Brain microvascular endothelial cell (primary cell): ENCODE results near the gene TMCO4.
"Not testable (repeated sequence)": the region's sequence is repeated elsewhere in the genome, so short reads cannot be mapped to it uniquely, and the experiment has no call there.

ENCODE experiments used
- DNase-seq: peaks from one replicate; pipeline ENCODE4 v3.0.0-alpha.2; 2020
- H3K27ac ChIP-seq: fragments of 250-450 bp; sonication (Bioruptor Pico); 2 replicates; pipeline ENCODE4 v1.5.1; 2020; ENCODE audit warnings: mild to moderate bottlenecking, moderate library complexity
- H3K27me3 ChIP-seq: fragments of 250-450 bp; sonication (Bioruptor Pico); replicated peaks from 2 replicates; pipeline ENCODE4 v1.5.1; 2020; ENCODE audit warnings: mild to moderate bottlenecking
- H3K36me3 ChIP-seq: fragments of 250-450 bp; sonication (Bioruptor Pico); replicated peaks from 2 replicates; pipeline ENCODE4 v1.5.1; 2020; ENCODE audit warnings: mild to moderate bottlenecking
- H3K4me3 ChIP-seq: 2 replicates; pipeline ENCODE4 v1.5.1; 2011; ENCODE audit warnings: low read depth, mild to moderate bottlenecking, control low read depth, low read length, moderate library complexity
- CTCF ChIP-seq: IDR thresholded peaks from 2 replicates; pipeline ENCODE4 v1.5.1; 2011; ENCODE audit warnings: low read depth, mild to moderate bottlenecking, moderate library complexity, low read length, control low read depth, inconsistent platforms; ENCODE audit errors: missing control alignments
- in situ Hi-C: cut with HindIII; loops from 2 replicates; pipeline ENCODE4 v1.10.0; 2017; ENCODE audit warnings: low sequenced_read_pairs, low pct_ligation_motif_present

The TMCO4 gene

DNA sequence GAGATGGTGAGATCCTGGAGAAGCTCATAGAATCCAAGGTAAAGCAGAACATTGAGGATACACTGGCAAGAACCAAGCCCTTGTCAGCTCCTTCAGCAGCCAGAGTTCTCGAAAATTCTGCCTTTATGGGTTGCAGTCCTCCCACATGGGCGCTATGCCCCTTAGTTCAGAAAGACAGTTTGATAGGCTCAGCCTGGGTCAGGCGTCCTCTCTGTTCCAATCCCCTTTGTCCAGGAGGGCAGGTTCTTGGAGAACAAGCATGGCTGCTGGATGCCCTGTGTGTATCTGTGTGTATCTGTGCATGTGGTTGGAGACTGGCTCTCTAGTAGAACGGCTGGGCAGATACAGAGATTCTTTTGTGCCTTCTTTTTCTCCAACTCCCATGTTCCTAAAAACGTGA is 163.7 kb downstream of the TMCO4 start:
- Histone ChIP-seq H3K36me3 (no peaks in the 10 kb centered on the region), H3K27me3 (no peaks in the 10 kb centered on the region), H3K4me3 (no peak overlapping the region), H3K27ac (no peak overlapping the region)
- in situ Hi-C loops, result loop anchor here (10.0 to 25.0 kb wide), 2 partner anchors 151 to 249 kb away; partner anchors contain the start of gene CAPZB
- TF ChIP-seq CTCF, result no peak
- DNase-seq, result no peak

DNA sequence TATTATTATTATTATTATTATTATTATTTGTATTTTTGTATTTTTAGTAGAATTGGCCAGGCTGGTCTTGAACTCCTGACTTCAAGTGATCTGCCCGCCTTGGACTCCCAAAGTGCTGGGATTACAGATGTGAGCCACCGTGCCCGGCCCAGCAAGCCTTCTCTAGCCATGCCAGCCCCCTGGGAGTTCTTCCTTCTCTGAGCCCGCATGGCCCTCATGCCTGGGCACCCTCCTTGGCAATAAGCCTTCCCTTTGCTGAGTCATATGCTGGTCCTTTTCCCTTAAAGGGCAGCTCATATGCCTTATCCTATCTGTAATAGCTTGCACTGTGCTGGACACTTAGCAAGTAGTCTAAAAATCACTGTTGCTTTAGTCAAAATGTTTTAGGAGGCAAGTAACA is 164.1 kb downstream of the TMCO4 start:
- Histone ChIP-seq H3K27me3 (no peaks in the 10 kb centered on the region), H3K4me3 (no peak overlapping the region), H3K27ac (no peak overlapping the region), H3K36me3 (no peaks in the 10 kb centered on the region)
- DNase-seq, result no peak
- no peak for TF ChIP-seq CTCF
- in situ Hi-C loops, result loop anchor here (10.0 to 25.0 kb wide), 2 partner anchors 151 to 248 kb away; partner anchors contain the start of gene CAPZB

DNA sequence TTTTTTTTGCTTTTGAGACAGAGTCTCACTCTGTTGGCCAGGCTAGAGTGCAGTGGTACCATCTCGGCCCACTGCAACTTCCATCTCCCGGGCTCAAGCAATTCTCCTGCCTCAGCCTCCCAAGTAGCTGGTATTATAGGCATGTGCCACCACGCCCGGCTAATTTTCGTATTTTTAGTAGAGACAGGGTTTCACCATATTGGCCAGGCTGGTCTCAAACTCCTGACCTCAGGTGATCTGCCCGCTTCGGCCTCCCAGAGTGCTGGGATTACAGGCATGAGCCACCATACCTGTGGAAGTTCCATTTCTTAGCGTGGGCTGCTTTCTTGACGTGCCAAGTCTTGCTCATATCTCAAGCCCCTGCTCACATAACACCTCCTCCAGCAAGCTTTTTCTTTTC is 164.7 kb downstream of the TMCO4 start:
- in situ Hi-C loops, result loop anchor here (10.0 to 25.0 kb wide), 2 partner anchors 150 to 248 kb away; partner anchors contain the start of gene CAPZB
- not testable (repeated sequence) for DNase-seq, H3K27me3 ChIP-seq

GRCh38 chr1:19633106-19633505 is 166.6 kb downstream of the TMCO4 start:
- Histone ChIP-seq H3K4me3 (no peak overlapping the region), H3K27me3 (no peaks in the 10 kb centered on the region), H3K27ac (no peak overlapping the region), H3K36me3 (no peaks in the 10 kb centered on the region)
- TF ChIP-seq CTCF, result no peak
- DNase-seq, result no peak
- in situ Hi-C loops, result loop anchor here (10.0 to 25.0 kb wide), 2 partner anchors 148 to 246 kb away; partner anchors contain the start of gene CAPZB

More for the DNA sequence above, 164.7 kb downstream of the TMCO4 start:
- not testable (repeated sequence) for H3K4me3 ChIP-seq, H3K36me3 ChIP-seq, H3K27ac ChIP-seq
